Thyroid gland (tissue), 4 donors: ENCODE results near the gene ARL3. TPM values are rescaled to one million over a fixed set of nuclear protein-coding genes. Genes with fewer than 3 reads are reported as not detected.

Source experiments
- DNase-seq, 2 donors: peaks; one replicate each; pipeline ENCODE4 v3.0.0-alpha.2; 2019
- H3K27ac ChIP-seq, 3 donors: fragments of 200-600 bp; sonication (generic); 1 replicate in 2 of 3; 2 replicates in 1 of 3; pipeline ENCODE4 v1.5.1; 2016 to 2019; ENCODE audit warnings: mild to moderate bottlenecking in 1 of 3, moderate library complexity in 1 of 3
- H3K27me3 ChIP-seq: fragments of 200-600 bp; sonication (generic); one replicate; pipeline ENCODE4 v1.5.1; 2019
- H3K36me3 ChIP-seq, 2 donors: fragments of 200-600 bp; sonication (generic); one replicate each; pipeline ENCODE4 v1.5.1; 2016 to 2019
- H3K4me1 ChIP-seq, 2 donors: fragments of 200-600 bp; sonication (generic); one replicate each; pipeline ENCODE4 v1.5.1; 2017 to 2019
- H3K4me3 ChIP-seq, 3 donors: fragments of 200-600 bp; sonication (generic); replicated peaks in 1 of 3; 1 replicate in 2 of 3; 2 replicates in 1 of 3; pipeline ENCODE4 v1.5.1; 2016; ENCODE audit warnings: mild to moderate bottlenecking in 1 of 3
- H3K9me3 ChIP-seq: fragments of 200-600 bp; sonication (generic); one replicate; pipeline ENCODE4 v1.5.1; 2017
- POLR2A ChIP-seq, 2 donors: fragments of 450-650 bp; IDR thresholded peaks; one replicate each; pipeline ENCODE4 v1.6.1; 2017; ENCODE audit warnings: antibody characterized with exemption in 2 of 2, mild to moderate bottlenecking in 2 of 2, moderate library complexity in 1 of 2
- WGBS, 2 donors: methylation state at CpG; one replicate each; pipeline ENCODE4 v1.1.5; 2017; 5-methylcytosine and 5-hydroxymethylcytosine counted together
- intact Hi-C: fragments of 100-400 bp; cut with DNase I; formaldehyde crosslinking; loops from one replicate; pipeline ENCODE4 v1.15.1; 2023
- total RNA-seq, 4 donors: library from RNA; depleted of rRNA; stranded (reverse); fragments of >200 nt; gene quantifications; one replicate each; pipeline ENCODE4 v1.2.3, GENCODE V29; 2016
- TF ChIP-seq, protein P1 (sequence below), 6 experiments: fragments of 200-600 bp in 3 of 6; fragments of 450-650 bp in 3 of 6; sonication (generic) in 3 of 6; IDR thresholded peaks; one replicate each; pipeline ENCODE4 v1.5.1; 2016 to 2019; ENCODE audit warnings: antibody characterized with exemption in 6 of 6, mild to moderate bottlenecking in 2 of 6, inconsistent platforms in 1 of 6, moderate library complexity in 1 of 6

The ARL3 gene
- total RNA-seq, 4 donors from 2014 or later = 6.6 to 13.4 (median 10.2) TPM

DNA sequence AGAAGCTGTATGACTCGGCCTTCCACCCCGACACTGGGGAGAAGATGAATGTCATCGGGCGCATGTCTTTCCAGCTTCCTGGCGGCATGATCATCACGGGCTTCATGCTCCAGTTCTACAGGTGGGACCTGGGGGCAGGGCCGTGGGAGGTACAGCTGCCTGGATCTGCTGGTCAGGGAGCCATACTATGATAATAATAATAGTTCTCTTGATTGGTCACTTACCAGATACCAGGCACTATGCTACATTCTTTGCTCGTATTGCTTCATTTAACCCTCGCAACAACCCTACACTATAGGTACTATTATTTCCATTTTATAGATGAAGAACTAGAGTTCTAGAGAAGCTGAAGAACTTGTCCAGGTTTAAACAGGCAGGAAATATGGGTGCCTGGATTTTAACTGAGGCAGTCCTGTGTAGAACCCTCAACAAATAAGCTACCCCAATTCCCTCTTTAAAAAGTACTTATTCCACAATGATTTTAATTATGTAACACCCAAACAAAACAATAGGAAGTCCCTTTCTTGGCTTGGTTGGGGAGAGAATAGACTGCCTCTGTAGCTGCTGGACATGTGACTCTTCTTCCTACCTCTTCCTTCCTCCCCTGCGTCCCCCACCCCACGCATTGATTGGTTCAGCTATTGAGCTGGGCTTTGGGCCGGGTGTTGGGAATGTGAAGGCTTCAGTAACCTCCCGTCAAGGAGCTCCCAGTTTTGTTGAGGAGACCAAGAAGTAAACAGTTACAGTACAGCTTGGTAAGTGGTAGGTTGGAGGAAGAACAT, 13.0 kb upstream of the ARL3 start:
- no peaks in the 10 kb centered on the region for H3K36me3 ChIP-seq
- no peak overlapping the region for H3K4me3 ChIP-seq
- peaks cover 14 to 20% of the 10 kb centered on the region in 2 donors for H3K4me1 ChIP-seq
- H3K27me3 ChIP-seq = no peaks in the 10 kb centered on the region
- intact Hi-C loops = loop anchor here (5.0 kb wide), 3 partner anchors 110 to 340 kb away; partner anchors contain the start of gene CYP17A1
- peak overlapping the region in 1 of 3 donors; percentile 17 for H3K27ac ChIP-seq
- no peak for TF ChIP-seq POLR2A (IDR thresholded peaks at IDR 0.05)
- TF ChIP-seq, protein P1, sequence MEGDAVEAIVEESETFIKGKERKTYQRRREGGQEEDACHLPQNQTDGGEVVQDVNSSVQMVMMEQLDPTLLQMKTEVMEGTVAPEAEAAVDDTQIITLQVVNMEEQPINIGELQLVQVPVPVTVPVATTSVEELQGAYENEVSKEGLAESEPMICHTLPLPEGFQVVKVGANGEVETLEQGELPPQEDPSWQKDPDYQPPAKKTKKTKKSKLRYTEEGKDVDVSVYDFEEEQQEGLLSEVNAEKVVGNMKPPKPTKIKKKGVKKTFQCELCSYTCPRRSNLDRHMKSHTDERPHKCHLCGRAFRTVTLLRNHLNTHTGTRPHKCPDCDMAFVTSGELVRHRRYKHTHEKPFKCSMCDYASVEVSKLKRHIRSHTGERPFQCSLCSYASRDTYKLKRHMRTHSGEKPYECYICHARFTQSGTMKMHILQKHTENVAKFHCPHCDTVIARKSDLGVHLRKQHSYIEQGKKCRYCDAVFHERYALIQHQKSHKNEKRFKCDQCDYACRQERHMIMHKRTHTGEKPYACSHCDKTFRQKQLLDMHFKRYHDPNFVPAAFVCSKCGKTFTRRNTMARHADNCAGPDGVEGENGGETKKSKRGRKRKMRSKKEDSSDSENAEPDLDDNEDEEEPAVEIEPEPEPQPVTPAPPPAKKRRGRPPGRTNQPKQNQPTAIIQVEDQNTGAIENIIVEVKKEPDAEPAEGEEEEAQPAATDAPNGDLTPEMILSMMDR (IDR thresholded peaks at IDR 0.05) = no peak
- H3K9me3 ChIP-seq = no peaks in the 10 kb centered on the region
- DNase-seq = no peak
- 77 to 80% methylated on average over 13 of the region's 13 CpGs for WGBS, 2 donors

DNA sequence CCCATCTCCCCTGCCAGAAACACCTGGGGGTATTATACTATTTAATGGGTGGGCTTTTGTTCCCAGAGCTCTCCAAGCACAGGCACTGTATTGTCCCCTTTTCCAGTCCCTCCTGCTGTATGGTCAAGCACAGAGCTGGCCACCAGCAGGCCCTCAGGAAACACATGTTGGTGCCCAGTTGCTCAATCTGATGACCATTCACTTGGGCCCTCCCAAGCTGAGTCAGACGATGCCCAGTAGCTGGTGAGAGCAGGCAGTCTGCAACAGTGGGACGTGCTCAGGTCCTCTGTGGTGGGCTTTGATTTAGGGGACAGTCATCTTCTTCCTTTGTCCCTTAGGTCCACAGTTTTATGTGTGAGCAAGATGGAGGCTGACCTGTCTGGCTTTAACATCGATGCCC, 12.1 kb upstream of the ARL3 start:
- Histone ChIP-seq H3K9me3 (no peaks in the 10 kb centered on the region), H3K36me3 (no peaks in the 10 kb centered on the region), H3K4me3 (no peak overlapping the region), H3K27ac (peak overlapping the region in 1 of 3 donors; percentile 22), H3K27me3 (no peaks in the 10 kb centered on the region), H3K4me1 (peaks cover 5 to 10% of the 10 kb centered on the region in 2 donors)
- 82% methylated on average over 3 of the region's 3 CpGs for WGBS, 2 donors
- intact Hi-C loops = loop anchor here (5.0 kb wide), 3 partner anchors 111 to 341 kb away; partner anchors contain the start of gene CYP17A1
- TF ChIP-seq, protein P1 (IDR thresholded peaks at IDR 0.05) = no peak
- no peak for DNase-seq

DNA sequence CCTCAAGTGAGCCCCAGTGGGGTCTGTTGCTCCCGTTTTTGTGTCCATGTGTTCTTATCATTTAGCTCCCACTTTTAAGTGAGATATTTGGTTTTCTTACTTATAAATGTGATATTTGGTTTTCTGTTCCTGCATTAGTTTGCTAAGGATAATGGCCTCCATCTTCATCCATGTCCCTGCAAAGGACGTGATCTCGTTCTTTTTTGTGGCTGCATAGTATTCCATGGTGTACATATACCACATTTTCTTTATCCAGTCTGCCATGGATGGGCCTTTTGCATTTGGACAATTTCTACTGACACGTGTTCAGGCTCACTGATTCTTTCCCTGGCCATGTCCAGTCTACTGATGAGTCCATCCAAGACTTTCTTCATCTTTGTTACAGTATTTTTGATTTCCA, 9.8 kb upstream of the ARL3 start:
- intact Hi-C loops = no loop called here
- H3K9me3 ChIP-seq = no peaks in the 10 kb centered on the region
- no peak overlapping the region for H3K27ac ChIP-seq
- no peak overlapping the region for H3K4me3 ChIP-seq
- TF ChIP-seq POLR2A (IDR thresholded peaks at IDR 0.05) = no peak
- H3K27me3 ChIP-seq = no peaks in the 10 kb centered on the region
- 96 to 97% methylated on average over 4 of the region's 4 CpGs for WGBS, 2 donors
- H3K4me1 ChIP-seq = peaks cover 9% of the 10 kb centered on the region in 2 donors
- DNase-seq = no peak
- H3K36me3 ChIP-seq = no peaks in the 10 kb centered on the region

DNA sequence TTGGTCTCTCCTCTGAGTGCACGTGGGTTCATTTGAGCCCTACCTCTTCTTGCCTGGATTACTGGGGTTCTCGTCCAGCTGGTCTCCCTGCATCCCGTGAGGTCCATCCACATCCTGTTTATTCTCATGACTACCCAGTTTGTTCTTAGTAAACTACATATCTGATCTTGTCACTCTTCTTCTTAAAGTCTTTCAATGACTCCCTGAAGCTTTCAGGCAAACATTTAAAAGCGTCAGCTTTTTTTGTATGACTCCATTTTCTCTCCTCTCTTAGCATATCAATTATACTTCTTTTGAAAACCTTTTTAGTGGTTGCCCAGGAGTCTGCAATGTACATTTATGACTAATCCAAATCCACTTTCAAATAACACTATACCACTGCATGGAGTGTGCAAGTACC, 7.8 kb upstream of the ARL3 start:
- no peaks in the 10 kb centered on the region for H3K9me3 ChIP-seq
- TF ChIP-seq, protein P1 (IDR thresholded peaks at IDR 0.05) = no peak
- no peak for TF ChIP-seq POLR2A (IDR thresholded peaks at IDR 0.05)
- peaks cover 20 to 22% of the 10 kb centered on the region in 2 donors for H3K4me1 ChIP-seq
- intact Hi-C loops = no loop called here
- H3K27me3 ChIP-seq = no peaks in the 10 kb centered on the region
- H3K27ac ChIP-seq = no peak overlapping the region
- no peaks in the 10 kb centered on the region for H3K36me3 ChIP-seq
- H3K4me3 ChIP-seq = no peak overlapping the region
- WGBS, 2 donors = 64 to 69% methylated on average over 4 of the region's 4 CpGs
- DNase-seq = no peak

DNA sequence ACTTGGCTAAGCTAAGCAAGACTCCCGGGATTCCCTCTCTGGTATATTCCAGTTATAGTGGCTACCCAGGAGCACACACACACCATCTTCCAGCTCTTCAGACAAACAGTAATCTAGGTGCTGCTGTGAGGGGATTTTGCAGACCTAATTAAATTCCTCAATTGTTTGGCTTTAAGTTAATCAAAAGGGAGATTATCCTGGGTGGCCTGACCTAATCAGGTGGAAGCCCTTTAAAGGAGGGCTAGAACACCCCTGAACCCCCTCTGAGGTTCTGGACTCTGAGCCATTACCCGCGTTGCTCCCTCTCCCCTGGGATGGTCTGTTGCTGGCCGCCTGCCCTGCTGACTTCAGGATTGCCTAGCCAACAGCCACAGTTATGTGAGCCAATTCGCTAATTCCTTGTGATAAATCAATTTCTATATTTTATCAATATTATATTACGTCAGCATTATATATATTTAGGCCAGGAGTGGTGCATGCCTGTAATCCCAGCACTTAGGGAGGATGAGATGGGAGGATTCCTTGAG, 6.6 kb upstream of the ARL3 start:
- H3K4me3 ChIP-seq = no peak overlapping the region
- 73 to 85% methylated on average over 6 of the region's 6 CpGs for WGBS, 2 donors
- no peak for DNase-seq
- peaks cover 20 to 22% of the 10 kb centered on the region in 2 donors for H3K4me1 ChIP-seq
- intact Hi-C loops = no loop called here
- no peaks in the 10 kb centered on the region for H3K36me3 ChIP-seq
- H3K9me3 ChIP-seq = no peaks in the 10 kb centered on the region
- no peaks in the 10 kb centered on the region for H3K27me3 ChIP-seq
- TF ChIP-seq POLR2A (IDR thresholded peaks at IDR 0.05) = no peak
- TF ChIP-seq, protein P1 (IDR thresholded peaks at IDR 0.05) = no peak
- peak overlapping the region in 1 of 3 donors; percentile 19 for H3K27ac ChIP-seq
